ENCODE data around the gene SLC6A12.

- TF ChIP-seq CTCF (IDR thresholded peaks at IDR 0.05) (no peak), POLR2A (IDR thresholded peaks at IDR 0.05) (no peak)
Measured at GRCh38 chr12:198705-199104, 15.3 kb downstream of the SLC6A12 start.

Measured in heart left ventricle (tissue), 13 donors.